ENCODE results near the gene ANO5.
"Not testable (repeated sequence)": the region's sequence is repeated elsewhere in the genome, so short reads cannot be mapped to it uniquely, and the experiment has no call there.

ANO5 gene

GRCh38 chr11:22199243-22199642 lies 6.4 kb downstream of the ANO5 start:
- no peak for DNase-seq

- DNase-seq = no peak
Measured at GRCh38 chr11:22203281-22203680, 10.4 kb downstream of the ANO5 start.

GRCh38 chr11:22207162-22207561 lies 14.3 kb downstream of the ANO5 start:
- no peak for DNase-seq

- DNase-seq = no peak
Measured at GRCh38 chr11:22208151-22208858, 15.4 kb downstream of the ANO5 start.

GRCh38 chr11:22216940-22217339 lies 24.1 kb downstream of the ANO5 start:
- DNase-seq = no peak

GRCh38 chr11:22221143-22221542 lies 28.3 kb downstream of the ANO5 start:
- DNase-seq = no peak

GRCh38 chr11:22225190-22225589 lies 32.3 kb downstream of the ANO5 start:
- DNase-seq = no peak

- no peak for DNase-seq
Measured at GRCh38 chr11:22234743-22235142, 41.9 kb downstream of the ANO5 start.

- DNase-seq = no peak
Measured at GRCh38 chr11:22244986-22245592, 52.2 kb downstream of the ANO5 start.

- no peak for DNase-seq
Measured at GRCh38 chr11:22246992-22247391, 54.1 kb downstream of the ANO5 start.

- no peak for DNase-seq
Measured at GRCh38 chr11:22249871-22250270, 57.0 kb downstream of the ANO5 start.

GRCh38 chr11:22256876-22257275 lies 64.0 kb downstream of the ANO5 start:
- DNase-seq = no peak

- no peak for DNase-seq
Measured at GRCh38 chr11:22263613-22264012, 70.7 kb downstream of the ANO5 start.

- not testable (repeated sequence) for DNase-seq
Measured at GRCh38 chr11:22268983-22269624, 76.2 kb downstream of the ANO5 start.

GRCh38 chr11:22273781-22274180 lies 80.9 kb downstream of the ANO5 start:
- DNase-seq = no peak

- no peak for DNase-seq
Measured at GRCh38 chr11:22275600-22275999, 82.7 kb downstream of the ANO5 start.

- DNase-seq = no peak
Measured at GRCh38 chr11:22276535-22276934, 83.7 kb downstream of the ANO5 start.

- DNase-seq = not testable (repeated sequence)
Measured at GRCh38 chr11:22284991-22285390, 92.1 kb downstream of the ANO5 start.

- no peak for DNase-seq
Measured at GRCh38 chr11:22302368-22302767, 109.5 kb downstream of the ANO5 start.

GRCh38 chr11:22304337-22304961 lies 111.6 kb downstream of the ANO5 start:
- no peak for DNase-seq

GRCh38 chr11:22317656-22318055 lies 124.8 kb downstream of the ANO5 start:
- no peak for DNase-seq

- no peak for DNase-seq
Measured at GRCh38 chr11:22331771-22332170, 138.9 kb downstream of the ANO5 start.

Data from activated naive CD4-positive, alpha-beta T cell (primary cell).